SK-N-SH treated with all-trans-retinoic acid at 6 μM for 48 hours (cell line): Measurements from ENCODE around the gene C22orf42.

Source experiments
- ATAC-seq: fragments of 200-7000 bp; cut with Tn5 transposase; 3 replicates; pipeline ENCODE4 v1.9.1; 2020; ENCODE audit warnings: mild to moderate bottlenecking, moderate library complexity
- ARNTL ChIP-seq: fragments of 450-650 bp; formaldehyde crosslinking; IDR thresholded peaks from 2 replicates; pipeline ENCODE4 v1.5.0; 2020; ENCODE audit warnings: low read depth, mild to moderate bottlenecking, moderate library complexity, borderline replicate concordance
- CSDC2 ChIP-seq: fragments of 250-450 bp; sonication (Bioruptor Pico); IDR thresholded peaks from 2 replicates; pipeline ENCODE4 v1.5.0; 2020; ENCODE audit warnings: mild to moderate bottlenecking, moderate library complexity
- ESRRG ChIP-seq: fragments of 250-450 bp; sonication (Bioruptor Pico); IDR thresholded peaks from 2 replicates; pipeline ENCODE4 v1.6.1; 2021; ENCODE audit warnings: mild to moderate bottlenecking
- GLIS3 ChIP-seq: fragments of 250-450 bp; sonication (Bioruptor Pico); IDR thresholded peaks from 2 replicates; pipeline ENCODE4 v1.5.0; 2020; ENCODE audit warnings: mild to moderate bottlenecking, moderate library complexity
- ISL1 ChIP-seq: fragments of 250-450 bp; sonication (Bioruptor Pico); IDR thresholded peaks from 2 replicates; pipeline ENCODE4 v2.1.2; 2022; ENCODE audit warnings: mild to moderate bottlenecking, moderate library complexity
- OSR1 ChIP-seq: fragments of 250-450 bp; sonication (Bioruptor Pico); IDR thresholded peaks from 2 replicates; pipeline ENCODE4 v1.8.0; 2022; ENCODE audit warnings: moderate library complexity, mild to moderate bottlenecking, inconsistent platforms
- PATZ1 ChIP-seq: fragments of 250-450 bp; sonication (Bioruptor Pico); IDR thresholded peaks from 2 replicates; pipeline ENCODE4 v1.8.0; 2020; ENCODE audit warnings: mild to moderate bottlenecking, moderate library complexity, borderline replicate concordance
- POU6F1 ChIP-seq: fragments of 250-450 bp; sonication (Bioruptor Pico); IDR thresholded peaks from 2 replicates; pipeline ENCODE4 v1.8.0; 2021; ENCODE audit warnings: low read depth, mild to moderate bottlenecking, moderate library complexity, borderline replicate concordance
- PPARA ChIP-seq: fragments of 250-450 bp; sonication (Bioruptor Pico); IDR thresholded peaks from 2 replicates; pipeline ENCODE4 v1.5.0; 2020; ENCODE audit warnings: mild to moderate bottlenecking, borderline replicate concordance
- RARB ChIP-seq: fragments of 250-450 bp; sonication (Bioruptor Pico); IDR thresholded peaks from 2 replicates; pipeline ENCODE4 v1.8.0; 2021; ENCODE audit warnings: mild to moderate bottlenecking, moderate library complexity
- SNAI2 ChIP-seq: fragments of 250-450 bp; sonication (Bioruptor Pico); IDR thresholded peaks from 2 replicates; pipeline ENCODE4 v1.5.0; 2020; ENCODE audit warnings: mild to moderate bottlenecking, moderate library complexity
- TCF4 ChIP-seq: fragments of 250-450 bp; sonication (Bioruptor Pico); IDR thresholded peaks from 2 replicates; pipeline ENCODE4 v1.8.0; 2021; ENCODE audit warnings: mild to moderate bottlenecking, moderate library complexity, borderline replicate concordance
- TOX ChIP-seq: fragments of 250-450 bp; sonication (Bioruptor Pico); IDR thresholded peaks from 2 replicates; pipeline ENCODE4 v1.8.0; 2021; ENCODE audit warnings: mild to moderate bottlenecking, moderate library complexity, borderline replicate concordance
- ZC3H10 ChIP-seq: fragments of 250-450 bp; sonication (Bioruptor Pico); IDR thresholded peaks from 2 replicates; pipeline ENCODE4 v1.5.1; 2021; ENCODE audit warnings: mild to moderate bottlenecking, moderate library complexity
- ZFP3 ChIP-seq: fragments of 250-450 bp; sonication (Bioruptor Pico); IDR thresholded peaks from 2 replicates; pipeline ENCODE4 v1.5.0; 2020; ENCODE audit warnings: mild to moderate bottlenecking, moderate library complexity
- ZFP30 ChIP-seq: fragments of 450-650 bp; formaldehyde crosslinking; IDR thresholded peaks from 2 replicates; pipeline ENCODE4 v1.5.0; 2022; ENCODE audit warnings: mild to moderate bottlenecking, moderate library complexity
- ZNF565 ChIP-seq: fragments of 450-650 bp; formaldehyde crosslinking; conservative IDR thresholded peaks from 2 replicates; pipeline ENCODE4 v1.5.0; 2020; ENCODE audit warnings: low read depth, mild to moderate bottlenecking, moderate library complexity
- ZNF70 ChIP-seq: fragments of 450-650 bp; formaldehyde crosslinking; IDR thresholded peaks from 2 replicates; pipeline ENCODE4 v1.5.0; 2020; ENCODE audit warnings: mild to moderate bottlenecking, moderate library complexity
- ZNF8 ChIP-seq: fragments of 450-650 bp; formaldehyde crosslinking; IDR thresholded peaks from 2 replicates; pipeline ENCODE4 v1.5.0; 2020; ENCODE audit warnings: mild to moderate bottlenecking, moderate library complexity
- TF ChIP-seq, protein P1 (sequence below): fragments of 250-450 bp; sonication (Bioruptor Pico); IDR thresholded peaks from 2 replicates; pipeline ENCODE4 v1.5.1; 2020; ENCODE audit warnings: low read depth, mild to moderate bottlenecking, moderate library complexity
- TF ChIP-seq, protein P2 (sequence below): fragments of 250-450 bp; sonication (Bioruptor Pico); IDR thresholded peaks from 2 replicates; pipeline ENCODE4 v1.5.0; 2020; ENCODE audit warnings: mild to moderate bottlenecking, moderate library complexity
- TF ChIP-seq, protein P3 (sequence below): fragments of 250-450 bp; sonication (Bioruptor Pico); IDR thresholded peaks from 2 replicates; pipeline ENCODE4 v1.5.1; 2021; ENCODE audit warnings: mild to moderate bottlenecking, moderate library complexity

The C22orf42 gene

DNA sequence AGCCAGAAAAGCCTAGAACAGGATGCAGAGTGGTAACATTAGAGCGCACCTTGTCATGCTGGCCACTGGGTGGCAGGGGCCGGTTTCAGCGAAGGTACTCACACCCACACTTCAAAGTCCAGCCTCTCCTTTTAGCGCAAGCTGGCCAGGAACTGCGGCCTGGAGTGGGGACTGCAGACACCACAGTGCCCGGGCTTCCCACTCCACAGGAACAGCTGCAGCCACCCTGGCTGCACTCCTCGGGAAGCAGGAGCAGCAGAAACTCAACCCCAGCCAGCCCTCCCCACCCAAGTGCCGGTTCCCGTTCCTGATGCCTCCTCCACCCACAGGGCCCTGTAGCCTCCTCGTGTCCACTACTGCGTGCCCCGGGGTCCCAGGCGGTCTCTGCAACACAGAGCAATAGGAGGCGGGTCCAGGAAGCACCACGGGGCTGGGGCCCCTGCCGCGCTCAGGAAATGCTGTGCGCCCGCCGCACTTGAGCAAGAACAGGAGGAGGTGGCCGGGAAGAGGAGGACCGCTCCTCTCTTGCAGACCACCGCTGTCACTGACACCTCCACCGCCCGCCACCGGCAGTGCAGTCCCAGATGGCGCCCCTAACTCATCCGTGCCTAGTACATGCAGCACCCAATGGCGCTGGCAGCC, 43.6 kb upstream of the C22orf42 start:
- ATAC-seq = peak; percentile 62
- no peak for TF ChIP-seq ARNTL

DNA sequence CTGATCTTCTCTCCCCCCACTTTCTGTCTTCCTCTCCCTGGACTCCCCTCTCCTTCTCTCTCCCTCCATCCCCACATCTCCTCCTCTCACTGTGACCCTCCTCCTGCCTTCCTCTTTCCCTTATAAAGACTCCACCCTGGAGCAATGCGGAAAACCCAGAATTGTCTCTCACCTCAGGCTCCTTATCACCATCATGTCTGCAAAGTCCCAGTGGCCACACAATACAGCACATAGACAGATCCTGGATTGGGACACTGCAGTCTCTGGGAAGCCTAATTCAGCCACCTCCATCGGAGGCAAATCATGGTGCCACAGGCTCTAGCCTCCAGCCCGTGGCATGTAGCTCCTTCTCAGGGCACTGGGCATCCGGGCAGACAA, 43.0 kb upstream of the C22orf42 start:
- no peak for TF ChIP-seq ZNF8 (CRISPR knock-in tag)
- no peak for ATAC-seq

DNA sequence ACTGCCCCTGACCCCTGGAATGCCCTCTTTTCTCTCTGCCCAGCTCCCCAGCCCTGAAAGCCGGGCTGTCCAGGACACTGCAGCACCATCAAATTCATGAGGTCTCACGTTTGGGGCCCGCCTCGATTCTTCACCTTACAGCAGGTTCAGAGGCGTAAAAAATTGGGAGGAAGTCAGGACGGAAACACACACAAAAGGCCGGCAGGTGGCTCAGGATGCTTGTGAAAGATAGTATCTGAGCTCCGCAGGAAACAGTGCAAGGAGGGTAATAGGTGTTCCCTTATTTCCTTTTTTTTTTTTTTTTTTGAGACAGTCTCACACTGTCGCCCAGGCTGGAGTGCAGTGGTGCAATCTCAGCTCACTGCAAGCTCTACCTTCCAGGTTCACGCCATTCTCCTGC, 41.6 kb upstream of the C22orf42 start:
- ATAC-seq = no peak
- no peak for TF ChIP-seq ARNTL
- no peak for TF ChIP-seq ZC3H10 (CRISPR knock-in tag)
- TF ChIP-seq CSDC2 (CRISPR knock-in tag) = no peak
- TF ChIP-seq, protein P1, sequence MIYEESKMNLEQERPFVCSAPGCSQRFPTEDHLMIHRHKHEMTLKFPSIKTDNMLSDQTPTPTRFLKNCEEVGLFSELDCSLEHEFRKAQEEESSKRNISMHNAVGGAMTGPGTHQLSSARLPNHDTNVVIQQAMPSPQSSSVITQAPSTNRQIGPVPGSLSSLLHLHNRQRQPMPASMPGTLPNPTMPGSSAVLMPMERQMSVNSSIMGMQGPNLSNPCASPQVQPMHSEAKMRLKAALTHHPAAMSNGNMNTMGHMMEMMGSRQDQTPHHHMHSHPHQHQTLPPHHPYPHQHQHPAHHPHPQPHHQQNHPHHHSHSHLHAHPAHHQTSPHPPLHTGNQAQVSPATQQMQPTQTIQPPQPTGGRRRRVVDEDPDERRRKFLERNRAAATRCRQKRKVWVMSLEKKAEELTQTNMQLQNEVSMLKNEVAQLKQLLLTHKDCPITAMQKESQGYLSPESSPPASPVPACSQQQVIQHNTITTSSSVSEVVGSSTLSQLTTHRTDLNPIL = no peak
- no peak for TF ChIP-seq ZNF70 (CRISPR knock-in tag)
- no peak for TF ChIP-seq PATZ1 (CRISPR knock-in tag)
- no peak for TF ChIP-seq ZNF565 (CRISPR knock-in tag)
- TF ChIP-seq PPARA (CRISPR knock-in tag) = no peak
- no peak for TF ChIP-seq TOX (CRISPR knock-in tag)
- no peak for TF ChIP-seq TCF4 (CRISPR knock-in tag)
- no peak for TF ChIP-seq GLIS3
- TF ChIP-seq ZNF8 (CRISPR knock-in tag) = no peak
- TF ChIP-seq RARB = no peak
- no peak for TF ChIP-seq ZFP3 (CRISPR knock-in tag)
- TF ChIP-seq, protein P2, sequence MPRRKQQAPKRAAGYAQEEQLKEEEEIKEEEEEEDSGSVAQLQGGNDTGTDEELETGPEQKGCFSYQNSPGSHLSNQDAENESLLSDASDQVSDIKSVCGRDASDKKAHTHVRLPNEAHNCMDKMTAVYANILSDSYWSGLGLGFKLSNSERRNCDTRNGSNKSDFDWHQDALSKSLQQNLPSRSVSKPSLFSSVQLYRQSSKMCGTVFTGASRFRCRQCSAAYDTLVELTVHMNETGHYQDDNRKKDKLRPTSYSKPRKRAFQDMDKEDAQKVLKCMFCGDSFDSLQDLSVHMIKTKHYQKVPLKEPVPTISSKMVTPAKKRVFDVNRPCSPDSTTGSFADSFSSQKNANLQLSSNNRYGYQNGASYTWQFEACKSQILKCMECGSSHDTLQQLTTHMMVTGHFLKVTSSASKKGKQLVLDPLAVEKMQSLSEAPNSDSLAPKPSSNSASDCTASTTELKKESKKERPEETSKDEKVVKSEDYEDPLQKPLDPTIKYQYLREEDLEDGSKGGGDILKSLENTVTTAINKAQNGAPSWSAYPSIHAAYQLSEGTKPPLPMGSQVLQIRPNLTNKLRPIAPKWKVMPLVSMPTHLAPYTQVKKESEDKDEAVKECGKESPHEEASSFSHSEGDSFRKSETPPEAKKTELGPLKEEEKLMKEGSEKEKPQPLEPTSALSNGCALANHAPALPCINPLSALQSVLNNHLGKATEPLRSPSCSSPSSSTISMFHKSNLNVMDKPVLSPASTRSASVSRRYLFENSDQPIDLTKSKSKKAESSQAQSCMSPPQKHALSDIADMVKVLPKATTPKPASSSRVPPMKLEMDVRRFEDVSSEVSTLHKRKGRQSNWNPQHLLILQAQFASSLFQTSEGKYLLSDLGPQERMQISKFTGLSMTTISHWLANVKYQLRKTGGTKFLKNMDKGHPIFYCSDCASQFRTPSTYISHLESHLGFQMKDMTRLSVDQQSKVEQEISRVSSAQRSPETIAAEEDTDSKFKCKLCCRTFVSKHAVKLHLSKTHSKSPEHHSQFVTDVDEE (CRISPR knock-in tag) = no peak

DNA sequence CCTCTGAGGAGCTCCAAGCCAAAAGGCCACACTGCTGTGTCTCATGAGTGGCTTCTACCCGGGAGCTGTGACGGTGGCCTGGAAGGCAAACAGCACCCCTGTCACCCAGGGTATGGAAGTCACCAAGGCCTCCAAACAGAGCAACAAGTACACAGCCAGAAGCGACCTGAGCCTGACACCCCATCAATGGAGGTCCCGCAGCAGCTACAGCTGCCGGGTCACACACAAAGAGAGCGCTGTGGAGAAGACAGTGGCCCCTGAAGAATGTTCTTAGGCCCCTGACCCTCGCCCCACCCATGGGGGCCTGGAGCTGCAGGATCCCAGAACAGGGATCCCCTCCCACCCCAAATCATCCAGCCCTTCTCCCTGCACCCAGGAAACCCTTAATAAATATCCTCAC, 40.9 kb upstream of the C22orf42 start:
- ATAC-seq = no peak
- TF ChIP-seq ESRRG (CRISPR knock-in tag) (no peak), OSR1 (CRISPR knock-in tag) (no peak), POU6F1 (CRISPR knock-in tag) (no peak), PATZ1 (CRISPR knock-in tag) (no peak), ISL1 (CRISPR knock-in tag) (no peak), TOX (CRISPR knock-in tag) (no peak), ZNF8 (CRISPR knock-in tag) (no peak), ZFP30 (CRISPR knock-in tag) (no peak), ZFP3 (CRISPR knock-in tag) (no peak), ZC3H10 (CRISPR knock-in tag) (no peak), RARB (no peak), ARNTL (no peak), SNAI2 (CRISPR knock-in tag) (no peak), TCF4 (CRISPR knock-in tag) (no peak)
- TF ChIP-seq, protein P3, sequence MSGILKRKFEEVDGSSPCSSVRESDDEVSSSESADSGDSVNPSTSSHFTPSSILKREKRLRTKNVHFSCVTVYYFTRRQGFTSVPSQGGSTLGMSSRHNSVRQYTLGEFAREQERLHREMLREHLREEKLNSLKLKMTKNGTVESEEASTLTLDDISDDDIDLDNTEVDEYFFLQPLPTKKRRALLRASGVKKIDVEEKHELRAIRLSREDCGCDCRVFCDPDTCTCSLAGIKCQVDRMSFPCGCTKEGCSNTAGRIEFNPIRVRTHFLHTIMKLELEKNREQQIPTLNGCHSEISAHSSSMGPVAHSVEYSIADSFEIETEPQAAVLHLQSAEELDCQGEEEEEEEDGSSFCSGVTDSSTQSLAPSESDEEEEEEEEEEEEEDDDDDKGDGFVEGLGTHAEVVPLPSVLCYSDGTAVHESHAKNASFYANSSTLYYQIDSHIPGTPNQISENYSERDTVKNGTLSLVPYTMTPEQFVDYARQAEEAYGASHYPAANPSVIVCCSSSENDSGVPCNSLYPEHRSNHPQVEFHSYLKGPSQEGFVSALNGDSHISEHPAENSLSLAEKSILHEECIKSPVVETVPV (CRISPR knock-in tag) = no peak
- TF ChIP-seq, protein P1 = no peak
